Endothelial cell of umbilical vein (primary cell): ENCODE measurements around the gene ME3. TPM values are rescaled to one million over a fixed set of nuclear protein-coding genes. Genes with fewer than 3 reads are reported as not detected.

Experiments used
- BruUV-seq: library from RNA; stranded (reverse); fragments of 400-500 nt; replicated peaks from 2 replicates; lab custom pipeline; 2021; lab: Mats Ljungman, UMichigan
- CTCF ChIA-PET: fragments of 300-600, 350-600 bp; sonication (Branson Sonifier 250); formaldehyde crosslinking; loops from one replicate; lab custom pipeline; 2021; ENCODE audit warnings: antibody characterized with exemption, inconsistent platforms; lab: Charles Lee
- POLR2A ChIA-PET: fragments of 300-600, 350-600 bp; sonication (Branson Sonifier 250); formaldehyde crosslinking; loops from one replicate; lab custom pipeline; 2021; ENCODE audit warnings: antibody characterized with exemption, inconsistent platforms; lab: Charles Lee
- DNase-seq: peaks from one replicate; pipeline ENCODE4 v3.0.0-alpha.2; 2011; ENCODE audit warnings: low read depth, low spot score
- FAIRE-seq: peaks from 2 replicates; lab custom pipeline; 2011; peaks lifted over from hg19 to GRCh38; lab: Jason Lieb, UNC
- H2AFZ ChIP-seq: 2 replicates; pipeline ENCODE4 v1.6.0; 2012; ENCODE audit warnings: low read depth, low read length, control low read depth, inconsistent platforms
- H3K27ac ChIP-seq: 2 replicates; pipeline ENCODE4 v1.5.1; 2011; ENCODE audit warnings: low read depth, mild to moderate bottlenecking, control low read depth, low read length, moderate library complexity; ENCODE audit not compliant: insufficient read depth
- H3K27me3 ChIP-seq, 2 experiments: 2 replicates each; pipeline versions ENCODE4 v1.6.0 to v1.6.1; 2011; ENCODE audit warnings: low read length in 2 of 2, mixed read lengths in 1 of 2; ENCODE audit not compliant: control insufficient read depth in 2 of 2, insufficient read depth in 2 of 2
- H3K36me3 ChIP-seq, 2 experiments: 2 replicates in 1 of 2; 3 replicates in 1 of 2; pipeline ENCODE4 v1.5.1; 2011; ENCODE audit warnings: low read length in 2 of 2, mild to moderate bottlenecking in 1 of 2, moderate library complexity in 1 of 2; ENCODE audit not compliant: control insufficient read depth in 2 of 2, insufficient read depth in 2 of 2; ENCODE audit errors: extremely low read depth in 1 of 2
- H3K4me1 ChIP-seq: 3 replicates; pipeline ENCODE4 v1.5.1; 2011; ENCODE audit warnings: mild to moderate bottlenecking, low read length; ENCODE audit not compliant: control insufficient read depth, insufficient read depth; ENCODE audit errors: extremely low read depth
- H3K4me2 ChIP-seq: 2 replicates; pipeline ENCODE4 v1.6.1; 2011; ENCODE audit warnings: low read length, control low read depth, mixed read lengths; ENCODE audit not compliant: insufficient read depth
- H3K4me3 ChIP-seq, 3 experiments: fragments of 200-600 bp in 1 of 3; sonication (generic), shearing (Covaris generic) in 1 of 3; replicated peaks in 1 of 3; 2 replicates each; pipeline ENCODE4 v1.5.1; 2011 to 2016; ENCODE audit warnings: control low read depth in 3 of 3, low read length in 3 of 3, mild to moderate bottlenecking in 2 of 3, inconsistent platforms in 1 of 3, low read depth in 1 of 3, moderate library complexity in 1 of 3; ENCODE audit not compliant: insufficient read depth in 1 of 3
- H3K79me2 ChIP-seq: 2 replicates; pipeline ENCODE4 v1.6.0; 2012; ENCODE audit warnings: low read length, inconsistent platforms; ENCODE audit not compliant: control insufficient read depth, insufficient read depth
- H3K9ac ChIP-seq: replicated peaks from 2 replicates; pipeline ENCODE3; 2011; ENCODE audit warnings: low read length, control low read depth; ENCODE audit not compliant: insufficient read depth; ENCODE audit errors: extremely low read depth
- H3K9me1 ChIP-seq: replicated peaks from 3 replicates; pipeline ENCODE4 v1.6.0; 2011; ENCODE audit warnings: mild to moderate bottlenecking, low read length; ENCODE audit not compliant: control insufficient read depth, insufficient read depth; ENCODE audit errors: extremely low read depth
- H3K9me3 ChIP-seq: replicated peaks from 2 replicates; pipeline ENCODE4 v1.5.1; 2012; ENCODE audit warnings: low read length, inconsistent platforms; ENCODE audit not compliant: control insufficient read depth, insufficient read depth
- H4K20me1 ChIP-seq: replicated peaks from 2 replicates; pipeline ENCODE3; 2011; ENCODE audit warnings: mild to moderate bottlenecking, low read length; ENCODE audit not compliant: control insufficient read depth, insufficient read depth; ENCODE audit errors: extremely low read depth
- EZH2 ChIP-seq: IDR thresholded peaks from 2 replicates; pipeline ENCODE4 v1.6.1; 2012; ENCODE audit warnings: borderline replicate concordance, low read depth, mild to moderate bottlenecking, moderate library complexity, low read length, inconsistent platforms; ENCODE audit not compliant: severe bottlenecking
- FOS ChIP-seq: IDR thresholded peaks from 2 replicates; pipeline ENCODE4 v1.6.1; 2011; ENCODE audit warnings: mild to moderate bottlenecking, low read length, moderate library complexity, borderline replicate concordance; ENCODE audit not compliant: insufficient read depth
- GATA2 ChIP-seq: IDR thresholded peaks from 2 replicates; pipeline ENCODE4 v1.7.0; 2011; ENCODE audit warnings: low read depth, mild to moderate bottlenecking, moderate library complexity, mixed read lengths, low read length; ENCODE audit not compliant: insufficient read length, insufficient read depth
- JUN ChIP-seq: IDR thresholded peaks from 2 replicates; pipeline ENCODE4 v1.6.1; 2011; ENCODE audit warnings: borderline replicate concordance, low read depth; ENCODE audit not compliant: insufficient read length, insufficient read depth
- POLR2A ChIP-seq: IDR thresholded peaks from 2 replicates; pipeline ENCODE4 v1.6.1; 2012; ENCODE audit warnings: low read depth, mild to moderate bottlenecking, control low read depth, low read length
- POLR2AphosphoS5 ChIP-seq: IDR thresholded peaks from 2 replicates; pipeline ENCODE4 v1.6.1; 2012; ENCODE audit warnings: low read depth, mild to moderate bottlenecking, control low read depth, low read length, moderate library complexity; ENCODE audit not compliant: insufficient read depth
- dilution Hi-C: fragments of 300-500 bp; cut with MboI; formaldehyde crosslinking; loops from one replicate; pipeline ENCODE4 v1.15.0; 2019; ENCODE audit warnings: low sequenced_read_pairs; ENCODE audit not compliant: extremely low pct_ligation_motif_present
- intact Hi-C: fragments of 100-400 bp; cut with micrococcal nuclease; formaldehyde crosslinking; loops from one replicate; pipeline ENCODE4 v1.10.0; 2022
- polyA plus RNA-seq, 4 experiments: library from polyadenylated mRNA; depleted of rRNA in 3 of 4; stranded (reverse) in 3 of 4; unstranded in 1 of 4; fragments of >200 nt; gene quantifications; 2 replicates each; pipeline versions ENCODE4 v1.2.1 to v1.2.3, GENCODE V29; 2011 to 2012; ENCODE audit warnings: missing spikeins in 1 of 4
- total RNA-seq: library from RNA; stranded (reverse); gene quantifications from 2 replicates; pipeline ENCODE4 v1.2.3, GENCODE V29; 2021
- TF ChIP-seq, protein P1 (sequence below): IDR thresholded peaks from 2 replicates; pipeline ENCODE4 v1.6.1; 2011; ENCODE audit not compliant: insufficient read depth, insufficient read length
- TF ChIP-seq, protein P2 (sequence below), 2 donors: IDR thresholded peaks; 1 replicate in 1 of 2; 2 replicates in 1 of 2; pipeline ENCODE4 v1.5.1; 2011; ENCODE audit warnings: low read length in 2 of 2, mild to moderate bottlenecking in 2 of 2, moderate library complexity in 2 of 2, control low read depth in 1 of 2, inconsistent platforms in 1 of 2, low read depth in 1 of 2; ENCODE audit not compliant: insufficient read depth in 1 of 2; ENCODE audit errors: extremely low read depth in 1 of 2

The ME3 gene
- total and polyA plus RNA-seq, 2 donors (not counting 3 experiments of a cell fraction or from before 2014, with no cell fraction given), result 26.9 to 30.4 TPM

DNA sequence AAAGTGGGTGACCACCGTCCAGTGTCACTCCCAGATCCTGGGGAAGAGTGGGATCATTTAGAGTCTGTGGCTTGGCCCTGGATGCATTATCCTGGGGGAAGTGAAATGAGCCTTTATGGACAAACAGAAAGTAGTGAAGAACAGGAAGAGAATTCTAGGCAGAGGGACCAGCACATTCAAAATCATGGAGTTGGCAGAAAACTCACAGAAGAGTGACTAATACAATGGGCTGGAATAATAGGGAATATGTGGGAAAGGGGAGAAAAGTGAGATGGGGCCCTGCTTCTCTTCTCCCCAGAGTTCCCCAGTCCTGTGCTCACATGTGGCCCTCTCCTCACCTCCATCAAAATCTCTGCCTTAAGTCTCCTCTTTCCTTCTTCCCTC lies 213.4 kb downstream of the ME3 start:
- no peak overlapping the region for H3K4me3 ChIP-seq
- CTCF ChIA-PET, result interaction anchor here (1.1 to 7.0 kb wide), 7 partner anchors 32 to 460 kb away, joined by 3 to 55 read pairs (median 4); no protein-coding TSS in a partner anchor

DNA sequence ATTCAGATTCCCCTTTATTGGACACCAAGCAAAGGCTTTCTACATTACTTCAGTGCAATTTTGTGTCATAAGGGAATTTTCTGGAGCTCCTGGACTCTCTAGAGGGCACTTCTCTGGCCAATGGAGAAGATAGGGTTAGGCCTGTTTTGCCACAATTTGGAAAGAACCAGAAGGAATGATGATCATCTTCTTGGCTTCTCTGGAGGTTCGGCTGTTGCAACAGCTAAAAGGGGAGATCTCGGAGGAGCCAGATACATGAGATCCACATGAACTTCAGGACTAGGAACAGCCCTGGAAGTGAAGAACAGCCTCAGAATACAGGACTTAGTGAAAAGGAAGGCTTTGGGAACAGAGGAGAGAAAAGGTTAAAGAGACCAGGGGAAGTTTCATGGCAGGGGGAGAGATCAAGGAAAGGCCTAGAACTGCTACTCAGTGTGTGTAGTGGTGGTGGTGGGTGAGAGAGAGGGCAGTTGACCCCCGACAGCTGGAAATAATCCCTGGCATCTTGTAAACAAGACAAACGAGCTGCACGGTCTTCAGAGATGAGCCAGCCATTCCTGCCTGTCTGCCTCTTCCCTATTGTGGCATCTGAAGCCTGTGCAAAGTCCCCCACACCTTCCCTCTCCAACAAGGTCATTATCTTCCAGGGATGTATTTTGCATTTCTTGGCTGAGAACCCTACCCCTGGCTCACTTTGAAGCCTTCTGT lies 214.0 kb downstream of the ME3 start:
- H3K9me1 ChIP-seq, result no peaks in the 10 kb centered on the region
- DNase-seq (no peak), FAIRE-seq (peak; percentile 4)
- H3K9ac ChIP-seq, result peak overlapping the region; percentile 63
- ChIA-PET CTCF (interaction anchor here (1.1 to 7.0 kb wide), 9 partner anchors 25 to 460 kb away, joined by 3 to 55 read pairs (median 6); no protein-coding TSS in a partner anchor), POLR2A (no interaction called here)
- H3K36me3 ChIP-seq, result no peaks in the 10 kb centered on the region
- peak overlapping the region; percentile 93 for H3K27ac ChIP-seq
- dilution Hi-C loops (no loop called here), intact Hi-C loops (loop anchor here (1.0 to 5.0 kb wide), 5 partner anchors 134 to 479 kb away; partner anchors contain the start of gene ME3)
- H3K79me2 ChIP-seq, result no peaks in the 10 kb centered on the region
- H4K20me1 ChIP-seq, result no peaks in the 10 kb centered on the region
- no peak overlapping the region for H3K4me2 ChIP-seq
- no peak overlapping the region for H3K4me3 ChIP-seq
- no peak for TF ChIP-seq POLR2A
- TF ChIP-seq POLR2AphosphoS5, result no peak
- TF ChIP-seq JUN, result no peak
- TF ChIP-seq FOS, result no peak
- TF ChIP-seq, protein P1, sequence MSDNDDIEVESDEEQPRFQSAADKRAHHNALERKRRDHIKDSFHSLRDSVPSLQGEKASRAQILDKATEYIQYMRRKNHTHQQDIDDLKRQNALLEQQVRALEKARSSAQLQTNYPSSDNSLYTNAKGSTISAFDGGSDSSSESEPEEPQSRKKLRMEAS, result no peak
- no peak for TF ChIP-seq EZH2
- TF ChIP-seq, protein P2, sequence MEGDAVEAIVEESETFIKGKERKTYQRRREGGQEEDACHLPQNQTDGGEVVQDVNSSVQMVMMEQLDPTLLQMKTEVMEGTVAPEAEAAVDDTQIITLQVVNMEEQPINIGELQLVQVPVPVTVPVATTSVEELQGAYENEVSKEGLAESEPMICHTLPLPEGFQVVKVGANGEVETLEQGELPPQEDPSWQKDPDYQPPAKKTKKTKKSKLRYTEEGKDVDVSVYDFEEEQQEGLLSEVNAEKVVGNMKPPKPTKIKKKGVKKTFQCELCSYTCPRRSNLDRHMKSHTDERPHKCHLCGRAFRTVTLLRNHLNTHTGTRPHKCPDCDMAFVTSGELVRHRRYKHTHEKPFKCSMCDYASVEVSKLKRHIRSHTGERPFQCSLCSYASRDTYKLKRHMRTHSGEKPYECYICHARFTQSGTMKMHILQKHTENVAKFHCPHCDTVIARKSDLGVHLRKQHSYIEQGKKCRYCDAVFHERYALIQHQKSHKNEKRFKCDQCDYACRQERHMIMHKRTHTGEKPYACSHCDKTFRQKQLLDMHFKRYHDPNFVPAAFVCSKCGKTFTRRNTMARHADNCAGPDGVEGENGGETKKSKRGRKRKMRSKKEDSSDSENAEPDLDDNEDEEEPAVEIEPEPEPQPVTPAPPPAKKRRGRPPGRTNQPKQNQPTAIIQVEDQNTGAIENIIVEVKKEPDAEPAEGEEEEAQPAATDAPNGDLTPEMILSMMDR (IDR thresholded peaks at IDR 0.05; ENCODE audit: extremely low read depth in 1 of 2, insufficient read depth in 1 of 2, low read depth in 1 of 2, low read length in 2 of 2), result no peak
- BruUV-seq, result no TSS peak
- H3K9me3 ChIP-seq, result no peaks in the 10 kb centered on the region
- peaks cover 57% of the 10 kb centered on the region for H3K4me1 ChIP-seq
- no peak overlapping the region for H2AFZ ChIP-seq
- H3K27me3 ChIP-seq, result no peaks in the 10 kb centered on the region

More for the DNA sequence above, 213.4 kb downstream of the ME3 start:
- Histone ChIP-seq H2AFZ (no peak overlapping the region), H3K36me3 (no peaks in the 10 kb centered on the region), H3K27me3 (no peaks in the 10 kb centered on the region), H4K20me1 (no peaks in the 10 kb centered on the region), H3K79me2 (no peaks in the 10 kb centered on the region), H3K9ac (peak overlapping the region; percentile 63), H3K4me2 (peak overlapping the region; percentile 10), H3K27ac (peak overlapping the region; percentile 93), H3K9me3 (no peaks in the 10 kb centered on the region), H3K4me1 (peaks cover 57% of the 10 kb centered on the region), H3K9me1 (no peaks in the 10 kb centered on the region)
- TF ChIP-seq GATA2 (no peak), FOS (peak; percentile 41)
- intact Hi-C loops, result loop anchor here (1.0 to 5.0 kb wide), 5 partner anchors 133 to 478 kb away; partner anchors contain the start of gene ME3
- FAIRE-seq (peak; percentile 81), DNase-seq (peak; percentile 78)
- BruUV-seq, result no TSS peak
- dilution Hi-C loops, result no loop called here
- POLR2A ChIA-PET, result no interaction called here
